Psoas muscle (tissue), 8 donors: Measurements from ENCODE around the gene CD69. TPM values are rescaled to one million over a fixed set of nuclear protein-coding genes. Genes with fewer than 3 reads are reported as not detected.

Experiments used
- ATAC-seq, 4 donors: fragments of 200-7000 bp; cut with Tn5 transposase; one replicate each; pipeline ENCODE4 v1.9.1; 2020; ENCODE audit warnings: moderate library complexity in 3 of 4, mild to moderate bottlenecking in 2 of 4
- DNase-seq, 2 donors: peaks; one replicate each; pipeline ENCODE4 v3.0.0-alpha.2; 2020
- H3K27ac ChIP-seq: fragments of 200-600 bp; one replicate; pipeline ENCODE4 v1.8.0; 2022
- H3K27me3 ChIP-seq, 3 donors: fragments of 200-600 bp in 1 of 3; one replicate each; pipeline versions ENCODE4 v1.6.1 to v1.8.0; 2013 to 2022; ENCODE audit warnings: low read length in 2 of 3, mild to moderate bottlenecking in 2 of 3, moderate library complexity in 1 of 3; ENCODE audit not compliant: insufficient read depth in 3 of 3
- H3K36me3 ChIP-seq, 2 donors: fragments of 200-600 bp in 1 of 2; one replicate each; pipeline versions ENCODE4 v1.6.1 to v1.8.0; 2013 to 2022; ENCODE audit warnings: low read depth in 1 of 2, mild to moderate bottlenecking in 1 of 2, moderate library complexity in 1 of 2; ENCODE audit not compliant: insufficient read depth in 1 of 2
- H3K4me1 ChIP-seq: fragments of 200-600 bp; one replicate; pipeline ENCODE4 v1.8.0; 2022
- H3K4me3 ChIP-seq: fragments of 200-600 bp; one replicate; pipeline ENCODE4 v1.8.0; 2022; ENCODE audit warnings: mild to moderate bottlenecking
- H3K9me3 ChIP-seq: fragments of 200-600 bp; one replicate; pipeline ENCODE4 v1.8.0; 2022
- WGBS, 3 donors: extraction: QIAGEN DNeasy Blood & Tissue Kit; methylation state at CpG; one replicate each; pipeline versions ENCODE4 v1.1.6 to v1.1.7; 2013; 5-methylcytosine and 5-hydroxymethylcytosine counted together
- intact Hi-C, 2 donors: fragments of 100-400 bp; cut with DNase I; formaldehyde crosslinking; loops; one replicate each; pipeline versions ENCODE4 v1.11.0 to v1.14.2; 2022
- polyA plus RNA-seq, 3 donors: library from polyadenylated mRNA; stranded (reverse); fragments of 200-250 nt; gene quantifications; one replicate each; pipeline ENCODE4 v1.2.3, GENCODE V29; 2013
- total RNA-seq, 4 donors: library from RNA; stranded (reverse); fragmentation: NEBNext Ultra II Directional in 2 of 4; extraction: Animal tissue kit (Norgen Biotek cat#: 25700) in 2 of 4; gene quantifications; one replicate each; pipeline versions ENCODE4 v1.2.1 to v1.2.4, GENCODE V29; 2021 to 2023
- TF ChIP-seq, protein P1 (sequence below): fragments of 200-600 bp; IDR thresholded peaks from one replicate; pipeline ENCODE4 v1.8.0; 2022; ENCODE audit warnings: antibody characterized with exemption
- donor health status: healthy with polysubstance abuse.
- donor health status: DM: no; HTN: no; CAD: no; lungs with moderate emphysema.
- donor health status: Bipolar disorder and iron deficiency.
- donor health status: healthy.
- donor health status: DM: yes; HTN: yes; CAD: no.
- donor health status: DM: no; HTN: no; CAD: no.
- donor health status: DM: no; HTN: no; CAD: no.
- donor health status: DM: yes; HTN: yes; CAD: no.

The CD69 gene
- total and polyA plus RNA-seq, 7 donors: 0.13 to 1.1 (median 0.49) TPM

GRCh38 chr12:9756170-9756569, 4.5 kb downstream of the CD69 start:
- no peak for DNase-seq
- ATAC-seq: no peak
- Histone ChIP-seq H3K27ac (no peak overlapping the region), H3K4me3 (no peak overlapping the region), H3K27me3 (no peaks in the 10 kb centered on the region), H3K9me3 (no peaks in the 10 kb centered on the region), H3K36me3 (no peaks in the 10 kb centered on the region), H3K4me1 (peaks cover under 1% of the 10 kb centered on the region)
- TF ChIP-seq, protein P1, sequence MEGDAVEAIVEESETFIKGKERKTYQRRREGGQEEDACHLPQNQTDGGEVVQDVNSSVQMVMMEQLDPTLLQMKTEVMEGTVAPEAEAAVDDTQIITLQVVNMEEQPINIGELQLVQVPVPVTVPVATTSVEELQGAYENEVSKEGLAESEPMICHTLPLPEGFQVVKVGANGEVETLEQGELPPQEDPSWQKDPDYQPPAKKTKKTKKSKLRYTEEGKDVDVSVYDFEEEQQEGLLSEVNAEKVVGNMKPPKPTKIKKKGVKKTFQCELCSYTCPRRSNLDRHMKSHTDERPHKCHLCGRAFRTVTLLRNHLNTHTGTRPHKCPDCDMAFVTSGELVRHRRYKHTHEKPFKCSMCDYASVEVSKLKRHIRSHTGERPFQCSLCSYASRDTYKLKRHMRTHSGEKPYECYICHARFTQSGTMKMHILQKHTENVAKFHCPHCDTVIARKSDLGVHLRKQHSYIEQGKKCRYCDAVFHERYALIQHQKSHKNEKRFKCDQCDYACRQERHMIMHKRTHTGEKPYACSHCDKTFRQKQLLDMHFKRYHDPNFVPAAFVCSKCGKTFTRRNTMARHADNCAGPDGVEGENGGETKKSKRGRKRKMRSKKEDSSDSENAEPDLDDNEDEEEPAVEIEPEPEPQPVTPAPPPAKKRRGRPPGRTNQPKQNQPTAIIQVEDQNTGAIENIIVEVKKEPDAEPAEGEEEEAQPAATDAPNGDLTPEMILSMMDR: no peak
- intact Hi-C loops: no loop called here
- WGBS, 3 donors: 73 to 88% (median 80%) methylated on average over 2 of the region's 2 CpGs

DNA sequence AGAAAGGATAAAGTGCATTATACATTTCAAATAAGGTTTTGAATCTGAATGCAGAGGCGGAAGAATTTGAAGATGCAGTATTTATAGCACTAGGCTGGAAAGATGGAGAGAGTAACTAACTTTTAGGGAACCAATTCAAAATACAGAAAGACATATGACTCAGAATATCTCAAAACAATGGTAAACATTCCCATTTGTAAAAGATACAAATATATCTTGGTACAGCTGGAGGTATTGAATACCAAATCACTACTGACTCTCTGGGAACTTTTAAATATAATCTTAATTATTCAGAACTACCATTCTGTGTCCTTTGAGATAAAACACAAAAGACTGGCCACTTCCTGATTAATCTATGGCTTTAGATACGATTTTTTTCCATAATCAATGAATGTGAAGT, 5.1 kb downstream of the CD69 start:
- Histone ChIP-seq H3K27me3 (no peaks in the 10 kb centered on the region), H3K27ac (no peak overlapping the region), H3K4me1 (peaks cover 3% of the 10 kb centered on the region), H3K4me3 (no peak overlapping the region), H3K36me3 (no peaks in the 10 kb centered on the region), H3K9me3 (no peaks in the 10 kb centered on the region)
- ATAC-seq (no peak), DNase-seq (no peak)
- intact Hi-C loops: no loop called here
- 72 to 81% (median 76%) methylated on average over 2 of the region's 2 CpGs for WGBS, 3 donors
- TF ChIP-seq, protein P1: no peak

DNA sequence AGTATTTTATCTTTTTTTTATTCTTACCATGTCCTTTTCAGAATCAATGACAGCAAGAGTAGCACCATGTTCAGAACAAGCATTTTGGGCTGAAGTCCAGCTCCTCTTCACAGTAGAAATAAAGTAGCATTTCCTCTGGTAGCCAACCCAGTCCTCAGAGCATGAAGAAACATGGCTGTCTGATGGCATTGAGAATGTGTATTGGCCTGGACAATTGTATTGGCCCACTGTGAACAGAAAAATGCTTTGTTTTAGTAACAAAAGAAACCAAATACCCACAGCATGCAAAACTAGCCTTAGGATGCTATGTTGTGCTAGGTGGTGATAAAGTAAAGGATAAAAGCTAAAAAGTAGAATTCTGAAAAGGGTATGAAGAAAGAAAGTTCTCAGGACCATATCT, 5.7 kb downstream of the CD69 start:
- TF ChIP-seq, protein P1: no peak
- H3K4me3 ChIP-seq: no peak overlapping the region
- no peak for DNase-seq
- intact Hi-C loops: no loop called here
- H3K27ac ChIP-seq: no peak overlapping the region
- peaks cover 6% of the 10 kb centered on the region for H3K4me1 ChIP-seq
- H3K27me3 ChIP-seq: no peaks in the 10 kb centered on the region
- no peaks in the 10 kb centered on the region for H3K9me3 ChIP-seq
- no peaks in the 10 kb centered on the region for H3K36me3 ChIP-seq
- ATAC-seq: no peak

- Histone ChIP-seq H3K9me3 (no peaks in the 10 kb centered on the region), H3K4me1 (peaks cover 6% of the 10 kb centered on the region), H3K4me3 (no peak overlapping the region), H3K27ac (no peak overlapping the region), H3K36me3 (no peaks in the 10 kb centered on the region), H3K27me3 (no peaks in the 10 kb centered on the region)
- 78 to 83% (median 82%) methylated on average over 3 of the region's 3 CpGs for WGBS, 3 donors
- intact Hi-C loops: loop anchor here in 1 of 2 donors (5.0 kb wide), 1 partner anchor 43 kb away; no protein-coding TSS in a partner anchor
- DNase-seq (no peak), ATAC-seq (no peak)
- TF ChIP-seq, protein P1: no peak
These were observed 6.4 kb downstream of the CD69 start for GRCh38 chr12:9754099-9754927.
